ENCODE measurements around the gene CUX1.

Gene CUX1

DNA sequence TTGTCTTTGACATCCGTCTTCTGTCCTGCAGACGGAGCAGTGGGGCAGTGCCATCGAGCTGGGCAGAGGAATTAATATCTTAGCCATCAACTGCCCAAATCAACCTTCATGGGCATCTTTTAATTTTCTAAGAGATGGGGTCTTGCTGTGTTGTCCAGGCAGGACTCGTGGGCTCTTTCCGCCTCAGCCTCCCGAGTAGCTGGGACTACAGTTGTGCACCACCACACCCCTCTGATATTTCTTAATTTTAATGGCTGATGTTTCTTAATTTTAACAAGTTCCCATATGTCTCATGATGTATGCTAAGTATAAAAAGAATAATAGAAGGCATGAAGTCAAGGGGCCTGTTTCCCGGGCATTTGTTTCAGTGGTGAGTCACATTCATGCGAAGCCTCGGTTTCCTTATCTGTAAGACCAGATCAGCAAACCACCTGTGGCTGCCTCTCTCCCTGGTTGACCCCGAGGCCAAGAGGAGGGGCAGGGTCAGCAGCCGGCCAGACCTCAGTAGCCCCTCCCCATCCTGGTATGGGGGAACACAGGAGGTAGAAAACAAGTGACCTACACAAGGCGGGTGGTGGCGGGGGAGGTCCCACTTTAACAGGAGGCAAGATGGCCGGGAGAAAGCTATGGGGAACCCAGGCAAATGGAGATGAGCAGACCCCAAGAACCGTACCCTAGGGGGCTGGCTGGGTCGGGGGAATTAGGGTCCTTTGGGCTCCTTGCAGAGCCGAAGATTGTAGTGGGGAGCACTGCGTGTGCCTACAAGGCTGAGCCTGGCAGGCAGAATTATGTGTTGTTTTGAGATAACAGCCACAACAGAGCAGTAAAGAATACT, 85.5 kb downstream of the CUX1 start:
- Mint-ChIP-seq H3K4me3 (no peak overlapping the region), H3K9me3 (no peaks in the 10 kb centered on the region), H3K36me3 (ENCODE audit: low read depth) (peaks cover 6% of the 10 kb centered on the region), H3K27ac (no peak overlapping the region), H3K4me1 (ENCODE audit: low read depth) (peaks cover 40% of the 10 kb centered on the region), H3K27me3 (no peaks in the 10 kb centered on the region)
- intact Hi-C loops (cut with micrococcal nuclease) = no loop called here

- peaks cover 6% of the 10 kb centered on the region for H3K36me3 Mint-ChIP-seq (ENCODE audit: low read depth)
- no peak overlapping the region for H3K4me3 Mint-ChIP-seq
- no peaks in the 10 kb centered on the region for H3K9me3 Mint-ChIP-seq
- H3K27me3 Mint-ChIP-seq = no peaks in the 10 kb centered on the region
- intact Hi-C loops (cut with micrococcal nuclease) = no loop called here
- H3K4me1 Mint-ChIP-seq (ENCODE audit: low read depth) = peaks cover 40% of the 10 kb centered on the region
- H3K27ac Mint-ChIP-seq = no peak overlapping the region
These were observed 86.1 kb downstream of the CUX1 start for GRCh38 chr7:101903515-101903868.

- H3K27ac Mint-ChIP-seq = no peak overlapping the region
- H3K4me1 Mint-ChIP-seq (ENCODE audit: low read depth) = peaks cover 40% of the 10 kb centered on the region
- intact Hi-C loops (cut with micrococcal nuclease) = no loop called here
- H3K4me3 Mint-ChIP-seq = no peak overlapping the region
- H3K27me3 Mint-ChIP-seq = no peaks in the 10 kb centered on the region
- H3K9me3 Mint-ChIP-seq = no peaks in the 10 kb centered on the region
- H3K36me3 Mint-ChIP-seq (ENCODE audit: low read depth) = peaks cover 6% of the 10 kb centered on the region
These were observed 86.6 kb downstream of the CUX1 start for GRCh38 chr7:101904019-101904418.

- H3K27ac Mint-ChIP-seq = peak overlapping the region; percentile 81
- H3K36me3 Mint-ChIP-seq (ENCODE audit: low read depth) = no peaks in the 10 kb centered on the region
- peak overlapping the region; percentile 13 for H3K4me3 Mint-ChIP-seq
- no peaks in the 10 kb centered on the region for H3K9me3 Mint-ChIP-seq
- H3K27me3 Mint-ChIP-seq = no peaks in the 10 kb centered on the region
- intact Hi-C loops (cut with micrococcal nuclease) = no loop called here
- peaks cover 34% of the 10 kb centered on the region for H3K4me1 Mint-ChIP-seq (ENCODE audit: low read depth)
These were observed 87.9 kb downstream of the CUX1 start for GRCh38 chr7:101905203-101905865.

DNA sequence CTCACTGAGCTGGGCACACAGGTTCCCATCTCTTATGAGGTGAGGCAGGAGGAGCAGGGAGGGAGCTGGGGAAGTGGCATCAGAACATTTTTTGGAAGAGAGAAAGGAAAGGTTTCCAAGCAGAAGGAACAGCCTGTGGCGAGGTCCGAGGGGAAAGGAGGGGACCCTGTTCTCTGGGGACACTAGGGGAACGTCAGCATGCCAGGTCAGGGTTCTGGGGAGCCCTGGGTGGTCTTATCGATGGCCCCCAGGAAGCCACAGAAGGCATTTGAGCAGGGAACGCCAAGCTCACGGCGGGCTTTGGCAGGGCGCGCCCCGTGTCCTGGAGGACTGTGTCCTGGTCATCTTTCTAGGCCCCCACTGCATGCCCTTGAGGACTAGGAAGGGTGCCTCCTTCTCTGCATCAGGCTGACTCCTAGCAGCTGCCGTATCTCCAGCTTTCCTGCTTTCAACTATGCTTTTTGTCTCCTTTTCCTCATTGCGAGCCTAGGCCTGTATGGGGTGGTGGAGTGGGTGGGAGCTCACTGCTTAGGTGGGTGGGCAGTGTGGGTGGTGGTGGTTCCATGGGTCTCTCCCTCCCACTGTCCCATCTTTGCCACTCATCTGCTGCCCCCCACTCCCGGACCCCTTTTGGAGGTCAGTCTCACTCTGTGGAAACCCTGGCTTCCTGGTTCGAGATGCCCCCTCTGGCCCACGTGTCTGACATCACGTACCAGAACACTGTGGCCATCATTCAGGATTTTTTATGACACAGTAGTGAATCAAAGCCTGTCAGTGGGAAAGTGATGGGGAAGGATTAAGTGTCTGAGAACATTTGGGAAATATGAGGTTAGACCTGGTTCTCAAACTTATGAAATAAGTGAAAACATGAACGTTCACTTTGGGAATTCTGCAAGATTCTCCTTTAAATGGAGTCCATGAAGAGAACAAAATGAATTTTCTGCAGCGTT, 89.1 kb downstream of the CUX1 start:
- intact Hi-C loops (cut with micrococcal nuclease) = no loop called here
- H3K27me3 Mint-ChIP-seq = no peaks in the 10 kb centered on the region
- H3K4me1 Mint-ChIP-seq (ENCODE audit: low read depth) = peaks cover 38% of the 10 kb centered on the region
- H3K27ac Mint-ChIP-seq = peak overlapping the region; percentile 3
- no peaks in the 10 kb centered on the region for H3K9me3 Mint-ChIP-seq
- H3K36me3 Mint-ChIP-seq (ENCODE audit: low read depth) = peaks cover 4% of the 10 kb centered on the region
- no peak overlapping the region for H3K4me3 Mint-ChIP-seq

DNA sequence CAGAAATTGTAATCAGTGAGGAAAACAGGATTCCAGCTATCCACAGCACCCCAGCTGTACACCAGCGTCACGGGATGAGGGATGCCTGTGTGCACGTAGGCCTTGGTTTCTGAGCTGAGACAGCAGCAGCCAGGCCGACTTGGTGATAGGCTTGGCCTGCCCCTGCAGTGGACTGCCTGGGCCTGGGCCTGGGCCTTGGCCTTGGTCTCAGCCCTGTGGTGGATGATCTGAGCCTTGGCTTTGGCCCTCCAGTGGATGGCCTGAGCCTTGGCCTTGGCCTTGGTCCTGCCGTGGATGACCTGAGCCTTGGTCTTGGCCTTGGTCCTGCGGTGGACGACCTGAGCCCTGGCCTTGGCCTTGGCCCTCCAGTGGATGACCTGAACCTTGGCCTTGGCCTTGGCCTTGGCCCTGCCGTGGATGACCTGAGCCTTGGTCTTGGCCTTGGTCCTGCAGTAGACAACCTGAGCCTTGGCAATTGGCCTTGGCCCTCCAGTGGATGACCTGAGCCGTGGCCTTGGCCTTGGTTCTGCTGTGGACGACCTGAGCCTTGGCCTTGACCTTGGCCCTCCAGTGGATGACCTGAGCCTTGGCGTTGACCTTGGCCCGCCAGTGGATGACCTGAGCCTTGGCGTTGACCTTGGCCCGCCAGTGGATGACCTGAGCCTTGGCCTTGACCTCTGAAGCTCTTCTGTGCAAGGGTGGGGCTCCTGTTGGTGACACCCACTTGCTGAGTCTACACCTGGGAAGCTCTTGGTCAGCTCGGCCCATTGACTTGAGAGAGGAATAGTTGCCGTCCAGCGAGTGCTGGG, 93.8 kb downstream of the CUX1 start:
- Mint-ChIP-seq H3K9me3 (no peaks in the 10 kb centered on the region), H3K27ac (no peak overlapping the region), H3K4me3 (no peak overlapping the region), H3K36me3 (ENCODE audit: low read depth) (peaks cover 24% of the 10 kb centered on the region), H3K4me1 (ENCODE audit: low read depth) (peaks cover 36% of the 10 kb centered on the region), H3K27me3 (no peaks in the 10 kb centered on the region)
- intact Hi-C loops (cut with micrococcal nuclease) = no loop called here

DNA sequence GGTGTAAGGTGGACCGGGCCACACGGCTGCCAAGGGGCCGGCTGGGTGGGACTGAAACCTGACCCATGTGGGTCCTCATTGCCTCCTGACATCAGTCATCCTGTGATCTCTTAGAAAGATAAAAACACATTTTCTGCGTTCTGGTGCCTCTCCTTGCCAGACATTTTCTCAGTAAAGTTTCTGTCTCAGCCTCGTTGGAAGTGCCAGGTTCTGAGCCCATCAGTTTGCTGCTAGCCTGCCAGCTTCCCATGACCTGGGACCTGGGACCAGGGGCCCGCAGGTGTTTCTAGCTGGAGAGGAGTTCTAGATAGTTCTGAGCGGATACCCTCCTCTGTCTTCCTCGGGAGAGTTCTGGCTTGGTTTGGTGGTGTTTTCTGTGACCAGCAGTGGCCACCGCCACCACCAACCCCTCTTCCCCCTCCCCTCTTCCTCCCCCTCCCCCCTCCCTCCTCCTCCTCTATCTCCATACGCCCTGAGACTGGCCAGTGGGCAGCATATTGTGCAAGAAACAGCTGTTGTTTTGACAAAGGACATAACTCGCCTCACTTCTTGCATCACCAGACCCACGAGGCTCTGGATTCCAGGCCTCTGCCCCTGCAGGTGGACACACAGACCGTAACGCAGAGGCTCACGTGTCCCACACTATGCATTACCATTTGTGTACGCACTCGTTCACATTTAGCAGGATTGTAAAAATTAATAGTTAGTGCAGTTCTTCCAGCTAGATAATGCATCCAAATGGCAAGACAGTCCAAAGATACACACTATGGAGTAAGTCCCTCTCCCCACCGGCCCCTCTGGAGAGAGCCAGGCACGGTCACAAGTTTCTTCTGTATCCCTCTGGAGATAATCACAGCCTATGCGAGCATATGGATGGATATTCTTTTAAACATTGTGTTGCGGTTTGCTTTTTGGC, 94.6 kb downstream of the CUX1 start:
- peaks cover 32% of the 10 kb centered on the region for H3K36me3 Mint-ChIP-seq (ENCODE audit: low read depth)
- no peak overlapping the region for H3K4me3 Mint-ChIP-seq
- no peak overlapping the region for H3K27ac Mint-ChIP-seq
- peaks cover 35% of the 10 kb centered on the region for H3K4me1 Mint-ChIP-seq (ENCODE audit: low read depth)
- H3K27me3 Mint-ChIP-seq = no peaks in the 10 kb centered on the region
- no peaks in the 10 kb centered on the region for H3K9me3 Mint-ChIP-seq
- intact Hi-C loops (cut with micrococcal nuclease) = no loop called here

DNA sequence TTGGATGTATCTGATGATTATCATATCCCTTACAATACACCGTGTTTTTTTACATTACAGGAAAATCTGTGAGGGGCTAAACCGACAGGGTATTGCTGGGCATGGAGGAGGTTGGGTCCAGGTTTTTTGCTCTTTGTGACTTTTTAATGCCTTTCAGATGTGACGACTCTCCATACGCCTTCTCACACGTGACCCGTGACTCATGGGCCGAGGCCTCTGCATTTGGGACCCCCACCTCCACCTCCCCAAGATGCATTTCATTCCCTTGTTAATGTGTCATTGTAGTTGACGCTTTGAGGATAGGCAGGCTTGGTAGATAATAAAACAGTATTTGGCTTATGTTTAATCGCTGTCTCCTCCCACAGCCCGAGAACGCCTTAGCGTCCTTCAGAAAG, 95.3 kb downstream of the CUX1 start:
- Mint-ChIP-seq H3K27ac (no peak overlapping the region), H3K27me3 (no peaks in the 10 kb centered on the region), H3K4me3 (no peak overlapping the region), H3K4me1 (ENCODE audit: low read depth) (peaks cover 35% of the 10 kb centered on the region), H3K9me3 (no peaks in the 10 kb centered on the region), H3K36me3 (ENCODE audit: low read depth) (peaks cover 39% of the 10 kb centered on the region)
- intact Hi-C loops (cut with micrococcal nuclease) = no loop called here

DNA sequence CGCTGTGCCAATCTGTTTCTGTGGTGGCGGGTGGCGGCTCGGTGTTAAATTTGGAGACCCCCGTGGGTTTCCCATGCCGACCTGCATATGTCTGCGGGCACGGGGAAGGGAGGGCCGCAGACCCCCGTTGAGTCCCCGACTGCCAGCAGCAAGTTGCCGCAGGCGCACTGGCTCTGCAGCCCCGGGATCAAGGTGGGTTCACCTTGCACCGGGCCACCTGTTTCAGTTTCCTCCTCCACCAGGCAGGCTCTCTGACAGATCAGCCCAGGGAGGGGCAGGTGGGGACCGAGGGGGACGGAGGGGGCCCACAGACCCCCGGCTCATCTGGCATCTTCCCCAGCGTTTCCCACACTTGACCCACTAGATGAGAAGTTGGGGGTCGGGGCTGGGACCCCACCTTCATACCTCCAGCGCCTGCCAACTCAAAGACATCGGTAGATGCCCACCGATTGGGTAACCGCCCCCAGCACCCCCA, 95.9 kb downstream of the CUX1 start:
- H3K4me3 Mint-ChIP-seq = no peak overlapping the region
- intact Hi-C loops (cut with micrococcal nuclease) = no loop called here
- H3K27me3 Mint-ChIP-seq = no peaks in the 10 kb centered on the region
- peaks cover 35% of the 10 kb centered on the region for H3K4me1 Mint-ChIP-seq (ENCODE audit: low read depth)
- H3K9me3 Mint-ChIP-seq = no peaks in the 10 kb centered on the region
- peak overlapping the region; percentile 71 for H3K27ac Mint-ChIP-seq
- H3K36me3 Mint-ChIP-seq (ENCODE audit: low read depth) = peaks cover 45% of the 10 kb centered on the region

DNA sequence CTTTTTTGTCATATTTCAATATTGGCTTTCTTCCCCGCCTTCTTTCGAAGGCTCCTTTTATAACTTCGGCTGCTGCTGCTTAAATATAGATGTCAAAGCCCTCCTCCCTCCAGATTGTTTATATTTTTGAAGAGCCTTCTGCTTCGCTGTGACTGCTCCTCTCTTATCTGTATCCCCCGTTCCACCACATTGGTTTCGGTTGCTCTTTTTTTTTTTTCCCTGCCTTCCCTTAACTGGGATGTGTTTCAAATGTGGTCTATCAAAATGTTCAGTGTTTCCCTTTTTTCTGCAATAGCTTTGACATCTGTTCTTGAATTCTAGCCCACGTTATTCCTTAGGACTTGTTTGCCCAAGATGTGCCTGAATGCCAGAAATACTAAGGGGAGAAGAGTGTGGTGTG, 96.4 kb downstream of the CUX1 start:
- intact Hi-C loops (cut with micrococcal nuclease) = loop anchor here (1.0 kb wide), 1 partner anchor 57 kb away; no protein-coding TSS in a partner anchor
- peak overlapping the region; percentile 71 for H3K27ac Mint-ChIP-seq
- H3K4me1 Mint-ChIP-seq (ENCODE audit: low read depth) = peaks cover 35% of the 10 kb centered on the region
- no peaks in the 10 kb centered on the region for H3K9me3 Mint-ChIP-seq
- peak overlapping the region; percentile 63 for H3K4me3 Mint-ChIP-seq
- peaks cover 50% of the 10 kb centered on the region for H3K36me3 Mint-ChIP-seq (ENCODE audit: low read depth)
- H3K27me3 Mint-ChIP-seq = no peaks in the 10 kb centered on the region

GRCh38 chr7:101915000-101915399, 97.6 kb downstream of the CUX1 start:
- Mint-ChIP-seq H3K27me3 (no peaks in the 10 kb centered on the region), H3K4me1 (ENCODE audit: low read depth) (peaks cover 41% of the 10 kb centered on the region), H3K36me3 (ENCODE audit: low read depth) (peaks cover 62% of the 10 kb centered on the region), H3K4me3 (no peak overlapping the region), H3K9me3 (no peaks in the 10 kb centered on the region), H3K27ac (no peak overlapping the region)
- intact Hi-C loops (cut with micrococcal nuclease) = loop anchor here (1.0 kb wide), 1 partner anchor 58 kb away; no protein-coding TSS in a partner anchor

- no peak overlapping the region for H3K27ac Mint-ChIP-seq
- peaks cover 62% of the 10 kb centered on the region for H3K36me3 Mint-ChIP-seq (ENCODE audit: low read depth)
- intact Hi-C loops (cut with micrococcal nuclease) = no loop called here
- H3K4me1 Mint-ChIP-seq (ENCODE audit: low read depth) = peaks cover 40% of the 10 kb centered on the region
- H3K27me3 Mint-ChIP-seq = no peaks in the 10 kb centered on the region
- H3K9me3 Mint-ChIP-seq = no peaks in the 10 kb centered on the region
- H3K4me3 Mint-ChIP-seq = no peak overlapping the region
These were observed 98.8 kb downstream of the CUX1 start for GRCh38 chr7:101916041-101916800.
